GM10847 (cell line): ENCODE data around the gene THSD4.

Experiments used
- POLR2A ChIP-seq: IDR thresholded peaks from 2 replicates; pipeline ENCODE4 v1.6.1; 2011; ENCODE audit not compliant: insufficient read length; ENCODE audit errors: extremely low read depth

Gene THSD4

GRCh38 chr15:71807691-71808091 lies 692.4 kb downstream of the THSD4 start:
- no peak for TF ChIP-seq POLR2A

GRCh38 chr15:71808311-71809020 lies 693.2 kb downstream of the THSD4 start:
- no peak for TF ChIP-seq POLR2A

GRCh38 chr15:71809346-71809745 lies 694.1 kb downstream of the THSD4 start:
- no peak for TF ChIP-seq POLR2A

DNA sequence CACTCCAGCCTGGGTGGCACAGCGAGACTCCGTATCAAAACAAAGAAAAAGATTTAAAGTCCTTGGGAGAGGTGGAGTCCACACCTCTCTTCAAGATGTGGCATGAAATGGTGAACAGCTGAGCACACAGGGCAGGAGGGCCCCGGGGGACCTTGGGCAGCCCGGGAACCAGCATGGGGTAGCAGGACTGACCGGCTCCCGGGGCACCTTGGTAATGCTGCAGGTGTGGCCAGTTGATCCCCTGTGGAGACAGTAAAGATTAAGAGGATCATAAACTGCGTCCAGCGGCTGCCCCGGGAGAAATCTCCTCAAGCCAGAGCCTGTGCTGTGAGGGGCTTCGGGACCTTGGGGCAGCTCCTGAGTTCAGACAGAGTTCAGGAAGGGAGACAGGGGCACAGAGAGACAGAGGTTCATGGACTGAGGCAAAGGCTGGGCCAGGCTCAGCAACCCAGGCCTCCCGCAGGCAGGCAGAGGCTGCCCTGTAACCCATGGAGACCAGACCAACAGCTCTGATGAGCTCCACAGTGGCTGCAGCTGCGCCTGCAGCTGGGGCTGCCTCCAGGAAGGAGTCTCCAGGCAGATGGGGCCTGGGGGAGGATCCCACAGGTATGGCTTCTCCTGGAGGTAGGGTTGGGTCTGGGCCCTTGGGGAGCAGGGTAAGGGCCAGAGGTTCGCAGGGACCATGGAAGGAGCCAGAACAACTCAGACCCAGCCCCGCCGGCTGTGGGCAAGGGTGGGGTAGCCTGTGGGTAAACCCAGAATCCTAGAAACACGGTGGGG lies 695.2 kb downstream of the THSD4 start, which contains the start of gene NR2E3:
TSS of gene NR2E3 (plus strand) at position 299 of the 780 bp plus-strand sequence. CDS start at position 489, 190 bp downstream.
- TF ChIP-seq POLR2A: no peak

GRCh38 chr15:71811036-71811736 lies 695.9 kb downstream of the THSD4 start:
- no peak for TF ChIP-seq POLR2A

DNA sequence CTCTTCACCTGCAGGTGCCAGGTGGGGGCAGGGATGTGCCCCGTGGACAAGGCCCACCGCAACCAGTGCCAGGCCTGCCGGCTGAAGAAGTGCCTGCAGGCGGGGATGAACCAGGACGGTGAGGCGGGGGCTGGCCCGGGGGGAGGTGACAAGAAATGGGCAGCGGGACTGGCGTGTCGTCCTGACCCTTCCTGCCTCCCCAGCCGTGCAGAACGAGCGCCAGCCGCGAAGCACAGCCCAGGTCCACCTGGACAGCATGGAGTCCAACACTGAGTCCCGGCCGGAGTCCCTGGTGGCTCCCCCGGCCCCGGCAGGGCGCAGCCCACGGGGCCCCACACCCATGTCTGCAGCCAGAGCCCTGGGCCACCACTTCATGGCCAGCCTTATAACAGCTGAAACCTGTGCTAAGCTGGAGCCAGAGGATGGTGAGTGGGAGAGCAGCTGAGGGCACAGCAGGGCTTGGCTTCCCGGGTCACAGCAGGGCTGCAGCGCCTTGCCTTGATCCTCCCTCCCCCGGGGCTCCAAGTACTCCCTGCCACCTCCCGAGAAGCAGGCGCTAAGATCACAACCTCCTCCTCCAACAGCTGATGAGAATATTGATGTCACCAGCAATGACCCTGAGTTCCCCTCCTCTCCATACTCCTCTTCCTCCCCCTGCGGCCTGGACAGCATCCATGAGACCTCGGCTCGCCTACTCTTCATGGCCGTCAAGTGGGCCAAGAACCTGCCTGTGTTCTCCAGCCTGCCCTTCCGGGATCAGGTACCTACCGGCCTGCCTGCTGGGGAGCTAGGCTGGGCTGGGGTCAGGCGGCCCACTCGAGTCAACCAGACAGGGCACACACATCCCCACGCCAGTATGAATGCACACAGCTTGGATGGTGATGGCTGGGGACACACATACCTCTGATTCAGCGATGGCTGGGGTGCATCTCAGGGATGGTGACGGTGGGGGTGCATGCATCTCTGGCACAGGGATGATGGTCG lies 696.8 kb downstream of the THSD4 start:
- no peak for TF ChIP-seq POLR2A

- TF ChIP-seq POLR2A: no peak
These were observed 697.9 kb downstream of the THSD4 start for GRCh38 chr15:71812966-71813722.

- no peak for TF ChIP-seq POLR2A
These were observed 698.6 kb downstream of the THSD4 start for GRCh38 chr15:71813723-71814470.

DNA sequence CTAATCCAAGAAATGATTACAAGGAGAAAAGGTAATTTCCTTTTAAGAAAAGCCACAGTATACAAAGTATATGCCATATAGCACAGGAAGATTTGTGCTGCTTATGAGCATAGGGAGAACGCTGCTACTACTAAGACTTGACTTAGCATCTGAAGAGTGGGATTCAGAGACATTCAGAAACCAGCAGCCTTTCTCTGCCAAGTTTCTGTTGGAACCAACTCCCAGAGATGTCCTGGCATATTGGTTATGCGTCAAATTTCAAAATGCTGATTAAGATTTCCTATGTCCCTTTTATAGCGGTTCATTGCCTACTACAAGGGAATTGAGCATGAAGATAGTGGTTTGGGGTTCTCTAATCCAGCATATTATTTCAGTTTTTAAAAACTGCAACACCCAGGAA lies 700.0 kb downstream of the THSD4 start:
- no peak for TF ChIP-seq POLR2A

- TF ChIP-seq POLR2A: no peak
These were observed 702.1 kb downstream of the THSD4 start for GRCh38 chr15:71817351-71817750.

- TF ChIP-seq POLR2A: no peak
These were observed 704.9 kb downstream of the THSD4 start for GRCh38 chr15:71820127-71820526.

- no peak for TF ChIP-seq POLR2A
These were observed 706.4 kb downstream of the THSD4 start for GRCh38 chr15:71821547-71822129.

- no peak for TF ChIP-seq POLR2A
These were observed 707.8 kb downstream of the THSD4 start for GRCh38 chr15:71822890-71823630.

DNA sequence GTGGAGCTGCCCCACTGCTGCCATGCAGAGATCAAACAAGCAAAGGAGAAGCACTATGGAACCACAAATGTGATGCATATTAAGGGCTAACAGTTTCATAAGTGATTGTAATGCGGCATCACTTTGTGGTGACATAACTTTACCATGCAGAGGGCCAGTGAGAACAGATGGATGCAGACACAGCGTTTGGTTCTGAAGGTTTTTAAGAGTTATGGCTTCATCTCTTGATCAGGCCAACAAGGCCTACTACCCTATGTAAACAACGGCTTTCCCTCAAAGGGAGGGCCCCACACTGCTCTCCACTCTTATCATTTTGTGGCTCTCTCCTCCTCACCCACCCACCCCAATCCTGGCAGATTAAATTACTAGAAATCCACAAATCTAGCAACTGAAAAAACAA lies 708.5 kb downstream of the THSD4 start:
- no peak for TF ChIP-seq POLR2A
